Hepatocyte (in vitro differentiated cells): ENCODE results near the gene VPS45. TPM values are rescaled to one million over a fixed set of nuclear protein-coding genes. Genes with fewer than 3 reads are reported as not detected.
"Not testable (repeated sequence)": the region's sequence is repeated elsewhere in the genome, so short reads cannot be mapped to it uniquely, and the experiment has no call there.

Experiments used
- DNase-seq: peaks from one replicate; pipeline ENCODE4 v3.0.0-alpha.2; 2016; ENCODE audit warnings: low spot score
- H2AFZ ChIP-seq: fragments of 200-600 bp; sonication (generic); 2 replicates; pipeline ENCODE4 v1.6.0; 2016; ENCODE audit warnings: antibody characterized with exemption, mild to moderate bottlenecking
- H3K27ac ChIP-seq: fragments of 200-600 bp; sonication (generic); 2 replicates; pipeline ENCODE4 v1.5.1; 2016; ENCODE audit warnings: mild to moderate bottlenecking
- H3K27me3 ChIP-seq: fragments of 200-600 bp; sonication (generic); 2 replicates; pipeline ENCODE4 v1.6.1; 2016
- H3K36me3 ChIP-seq: fragments of 200-600 bp; sonication (generic); replicated peaks from 2 replicates; pipeline ENCODE4 v1.5.1; 2016; ENCODE audit warnings: low read depth; ENCODE audit not compliant: insufficient read depth
- H3K4me1 ChIP-seq: fragments of 200-600 bp; sonication (generic); 2 replicates; pipeline ENCODE4 v1.5.1; 2016; ENCODE audit warnings: mild to moderate bottlenecking, moderate library complexity; ENCODE audit not compliant: insufficient read depth
- H3K4me2 ChIP-seq: fragments of 200-600 bp; sonication (generic); 2 replicates; pipeline ENCODE4 v1.6.0; 2016
- H3K4me3 ChIP-seq: fragments of 200-600 bp; sonication (generic); 2 replicates; pipeline ENCODE4 v1.5.1; 2016; ENCODE audit warnings: mild to moderate bottlenecking
- H3K79me2 ChIP-seq: fragments of 200-600 bp; sonication (generic); 2 replicates; pipeline ENCODE4 v1.6.0; 2017; ENCODE audit warnings: mild to moderate bottlenecking
- H3K9me2 ChIP-seq: fragments of 200-600 bp; sonication (generic); replicated peaks from 2 replicates; pipeline ENCODE4 v1.6.0; 2017; ENCODE audit warnings: mild to moderate bottlenecking; ENCODE audit not compliant: insufficient read depth
- H3K9me3 ChIP-seq: fragments of 200-600 bp; sonication (generic); 2 replicates; pipeline ENCODE4 v1.5.1; 2016; ENCODE audit warnings: low read depth, mild to moderate bottlenecking
- H4K20me1 ChIP-seq: fragments of 200-600 bp; sonication (generic); 2 replicates; pipeline ENCODE4 v1.6.0; 2016; ENCODE audit warnings: mild to moderate bottlenecking; ENCODE audit not compliant: insufficient read depth, poor library complexity, severe bottlenecking
- CTCF ChIP-seq: fragments of 200-600 bp; sonication (generic); IDR thresholded peaks from 2 replicates; pipeline ENCODE4 v1.5.1; 2016; ENCODE audit warnings: antibody characterized with exemption, mild to moderate bottlenecking; ENCODE audit not compliant: poor library complexity
- EZH2 ChIP-seq: fragments of 200-600 bp; sonication (generic); IDR thresholded peaks from 2 replicates; pipeline ENCODE4 v1.6.1; 2016; ENCODE audit warnings: antibody characterized with exemption, mild to moderate bottlenecking, borderline replicate concordance
- EZH2phosphoT487 ChIP-seq: fragments of 200-600 bp; sonication (generic); IDR thresholded peaks from one replicate; pipeline ENCODE4 v1.6.1; 2018; ENCODE audit warnings: antibody characterized with exemption, mild to moderate bottlenecking, low read depth, moderate library complexity; ENCODE audit not compliant: unreplicated experiment, severe bottlenecking
- WGBS: methylation state at CpG from one replicate; pipeline ENCODE4 v1.1.6; 2016; ENCODE audit warnings: low lambda C conversion rate; ENCODE audit errors: missing lambda C conversion rate; 5-methylcytosine and 5-hydroxymethylcytosine counted together
- polyA plus RNA-seq: library from polyadenylated mRNA; unstranded; fragments of >200 nt; fragmentation: Nextera tagmentation; extraction: Ambion mirVana; gene quantifications from 2 replicates; pipeline ENCODE4 v1.2.1, GENCODE V29; 2016
- total RNA-seq: library from RNA; depleted of rRNA; stranded (reverse); fragments of >200 nt; gene quantifications from 2 replicates; pipeline ENCODE4 v1.2.3, GENCODE V29; 2014

The VPS45 gene
- total and polyA plus RNA-seq, 2 experiments from 2014 or later = 23.8 to 37.1 TPM

GRCh38 chr1:150034336-150034735, 33.2 kb upstream of the VPS45 start:
- Histone ChIP-seq H3K27ac (no peak overlapping the region), H3K27me3 (no peaks in the 10 kb centered on the region), H3K4me2 (no peak overlapping the region), H3K4me3 (no peak overlapping the region), H4K20me1 (no peaks in the 10 kb centered on the region), H2AFZ (no peak overlapping the region), H3K36me3 (no peaks in the 10 kb centered on the region), H3K9me2 (no peaks in the 10 kb centered on the region), H3K79me2 (no peaks in the 10 kb centered on the region), H3K9me3 (no peaks in the 10 kb centered on the region), H3K4me1 (no peaks in the 10 kb centered on the region)
- DNase-seq = no peak
- TF ChIP-seq CTCF (no peak), EZH2 (no peak), EZH2phosphoT487 (no peak)

GRCh38 chr1:150049926-150050325, 17.6 kb upstream of the VPS45 start:
- Histone ChIP-seq H3K4me2 (no peak overlapping the region), H3K4me3 (no peak overlapping the region), H3K9me3 (no peaks in the 10 kb centered on the region), H3K27ac (no peak overlapping the region), H3K4me1 (no peaks in the 10 kb centered on the region), H3K27me3 (no peaks in the 10 kb centered on the region), H3K36me3 (no peaks in the 10 kb centered on the region), H2AFZ (no peak overlapping the region), H4K20me1 (no peaks in the 10 kb centered on the region), H3K79me2 (no peaks in the 10 kb centered on the region), H3K9me2 (no peaks in the 10 kb centered on the region)
- DNase-seq = no peak
- WGBS = 95% methylated on average over 2 of the region's 2 CpGs
- TF ChIP-seq EZH2phosphoT487 (no peak), EZH2 (no peak), CTCF (no peak)

- H3K4me3 ChIP-seq = no peak overlapping the region
- H2AFZ ChIP-seq = no peak overlapping the region
- H3K9me3 ChIP-seq = no peaks in the 10 kb centered on the region
- no peak overlapping the region for H3K4me2 ChIP-seq
- H3K27ac ChIP-seq = no peak overlapping the region
- TF ChIP-seq EZH2phosphoT487 (no peak), CTCF (no peak), EZH2 (no peak)
- H3K79me2 ChIP-seq = no peaks in the 10 kb centered on the region
- DNase-seq = no peak
- no peaks in the 10 kb centered on the region for H3K4me1 ChIP-seq
- H4K20me1 ChIP-seq = no peaks in the 10 kb centered on the region
- H3K9me2 ChIP-seq = no peaks in the 10 kb centered on the region
- H3K27me3 ChIP-seq = no peaks in the 10 kb centered on the region
- H3K36me3 ChIP-seq = no peaks in the 10 kb centered on the region
- WGBS = 69% methylated on average over 7 of the region's 7 CpGs
Measured at GRCh38 chr1:150051089-150051373, 16.5 kb upstream of the VPS45 start.

DNA sequence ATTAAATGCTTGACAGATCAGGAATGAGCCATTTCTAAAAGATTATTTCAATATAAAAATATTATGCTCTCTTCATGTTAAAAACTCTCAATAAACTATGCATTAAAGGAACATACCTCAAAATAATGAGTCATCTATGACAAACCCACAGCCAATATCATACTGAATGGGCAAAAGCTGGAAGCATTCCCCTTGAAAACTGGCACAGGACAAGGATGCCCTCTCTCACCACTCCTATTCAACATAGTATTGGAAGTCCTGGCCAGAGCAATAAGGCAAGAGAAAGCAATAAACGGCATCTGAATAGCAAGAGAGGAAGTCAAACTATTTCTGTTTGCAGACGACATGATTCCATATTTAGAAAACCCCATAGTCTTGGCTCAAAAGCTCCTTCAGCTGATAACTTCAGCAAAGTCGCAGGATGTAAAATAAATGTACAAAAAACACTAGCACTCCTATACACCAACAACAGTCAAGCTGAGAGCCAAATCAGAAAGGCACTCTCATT, 15.6 kb upstream of the VPS45 start:
- not testable (repeated sequence) for H3K27ac ChIP-seq, H4K20me1 ChIP-seq, H3K4me1 ChIP-seq, H3K4me3 ChIP-seq, H3K79me2 ChIP-seq, DNase-seq, H3K9me2 ChIP-seq, H3K4me2 ChIP-seq, H3K9me3 ChIP-seq, H3K36me3 ChIP-seq, H3K27me3 ChIP-seq, H2AFZ ChIP-seq
- WGBS = 78% methylated on average over 3 of the region's 3 CpGs
